ENCODE measurements around the gene USHBP1. TPM values are rescaled to one million over a fixed set of nuclear protein-coding genes. Genes with fewer than 3 reads are reported as not detected.

USHBP1 gene
- total and polyA plus RNA-seq, 2 of the 4 experiments (the other 2 are of a cell fraction): not detected

- POLR2A ChIA-PET (ENCODE audit: unreplicated experiment): no interaction called here
- H3K4me1 ChIP-seq (ENCODE audit: control insufficient read depth, insufficient read depth, low read length): peaks cover 10% of the 10 kb centered on the region
- H2AFZ ChIP-seq (replicated peaks; ENCODE audit: low read length, poor library complexity): no peak overlapping the region
- no peak overlapping the region for H3K14ac ChIP-seq (replicated peaks; ENCODE audit: low read depth, low read length)
- H3K4me3 ChIP-seq (ENCODE audit: insufficient read depth, low read depth, low read length): no peak overlapping the region
- DNase-seq (no peak), ATAC-seq (ENCODE audit: low read depth) (no peak)
- no TSS peak for BruUV-seq (replicated peaks)
- H4K20me1 ChIP-seq (ENCODE audit: insufficient read depth, low read length): peaks cover 28% of the 10 kb centered on the region
- peak overlapping the region; percentile 60 for H3K4ac ChIP-seq (ENCODE audit: low read depth, low read length)
- H4K8ac ChIP-seq (ENCODE audit: low read depth in 2 of 2, low read length in 2 of 2): peak overlapping the region in 1 of 2 experiments; percentile 48; a peak in 1 of 4 replicates
- no peaks in the 10 kb centered on the region for H3K9me3 ChIP-seq (ENCODE audit: control insufficient read depth, insufficient read depth, low read length)
- 0 out of 2 replicates have a peak, but pooled peaks cover 3% of the 10 kb centered on the region for H3K9me1 ChIP-seq (ENCODE audit: insufficient read depth, low read length)
- H3K27ac ChIP-seq (ENCODE audit: insufficient read depth, low read length): no peak overlapping the region
- H3K27me3 ChIP-seq (ENCODE audit: control insufficient read depth, insufficient read depth, low read length): no peaks in the 10 kb centered on the region
- in situ Hi-C loops (cut with MboI; ENCODE audit: low sequenced_read_pairs) (no loop called here), dilution Hi-C loops (cut with HindIII; ENCODE audit: low sequenced_read_pairs, unreplicated experiment) (no loop called here), intact Hi-C loops (cut with micrococcal nuclease) (no loop called here)
- no peak overlapping the region for H3K56ac ChIP-seq (ENCODE audit: extremely low read depth, insufficient read depth, low read length)
- peak overlapping the region; percentile 42 for H2AK9ac ChIP-seq (replicated peaks; ENCODE audit: low read depth, low read length, poor library complexity)
- H4K5ac ChIP-seq (ENCODE audit: low read depth, low read length): no peak overlapping the region
- H2BK15ac ChIP-seq (ENCODE audit: low read depth, low read length): no peak overlapping the region
- no peak overlapping the region for H3K9ac ChIP-seq (ENCODE audit: low read depth, low read length)
- H3K36me3 ChIP-seq (ENCODE audit: control insufficient read depth, insufficient read depth, low read length): peaks cover 15% of the 10 kb centered on the region; the same call in 1 of the 2 replicates
- TF ChIP-seq MAFK (IDR thresholded peaks at IDR 0.05; ENCODE audit: low read depth, low read length) (no peak), MXI1 (IDR thresholded peaks at IDR 0.05; ENCODE audit: borderline replicate concordance, low read depth, low read length) (no peak), NFE2L2 (IDR thresholded peaks at IDR 0.05; ENCODE audit: low read depth, low read length) (no peak), RFX5 (IDR thresholded peaks at IDR 0.05; ENCODE audit: low read depth, low read length) (no peak), RAD21 (IDR thresholded peaks at IDR 0.05; ENCODE audit: low read length) (no peak), CEBPB (IDR thresholded peaks at IDR 0.05; ENCODE audit: low read depth, low read length) (no peak), BHLHE40 (IDR thresholded peaks at IDR 0.05; ENCODE audit: low read depth, low read length) (no peak), USF2 (IDR thresholded peaks at IDR 0.05; ENCODE audit: low read depth, low read length) (no peak), SMC3 (IDR thresholded peaks at IDR 0.05; ENCODE audit: low read depth, low read length) (no peak), POLR2A (IDR thresholded peaks at IDR 0.05; ENCODE audit: low read depth, low read length) (no peak), FOS (IDR thresholded peaks at IDR 0.05; ENCODE audit: low read depth, low read length) (no peak)
- no peak overlapping the region for H2BK20ac ChIP-seq (ENCODE audit: low read depth, low read length)
- H2AK5ac ChIP-seq (ENCODE audit: low read depth, low read length): peak overlapping the region; percentile 80; the same call in 1 of the 2 replicates
- H3K4me2 ChIP-seq (ENCODE audit: low read depth, low read length): peak overlapping the region; percentile 17; the same call in 1 of the 2 replicates
- H3K23ac ChIP-seq (ENCODE audit: low read depth, low read length): peak overlapping the region; percentile 91; the same call in 1 of the 2 replicates
- WGBS, 2 experiments (ENCODE audit: extremely low coverage in 2 of 2, insufficient read length in 1 of 2): no CpG with 5 or more reads among the region's 8 CpGs
- no peak overlapping the region for H4K91ac ChIP-seq (ENCODE audit: insufficient read depth, low read depth, low read length)
- H2BK5ac ChIP-seq (ENCODE audit: low read depth, low read length, poor library complexity, severe bottlenecking): no peak overlapping the region
- H3K18ac ChIP-seq (ENCODE audit: low read depth, low read length): no peak overlapping the region
- peaks cover 29 to 55% of the 10 kb centered on the region in 2 experiments for H3K79me1 ChIP-seq (ENCODE audit: low read depth in 1 of 2, low read length in 2 of 2)
- H2BK120ac ChIP-seq (ENCODE audit: low read depth, low read length): no peak overlapping the region
- CTCF ChIA-PET: no interaction called here
Measured at GRCh38 chr19:17242431-17243208, 21.9 kb downstream of the USHBP1 start.
